K562 (cell line): ENCODE results near the gene STOML3. TPM values are rescaled to one million over a fixed set of nuclear protein-coding genes. Genes with fewer than 3 reads are reported as not detected.

Source experiments
- CBX8 ChIP-seq: fragments of 200-600 bp; sonication (generic); IDR thresholded peaks from 2 replicates; pipeline ENCODE4 v1.6.1; 2012; ENCODE audit warnings: borderline replicate concordance, mixed run types, low read depth, mild to moderate bottlenecking, moderate library complexity, mixed read lengths, low read length, control low read depth, inconsistent platforms; ENCODE audit not compliant: poor library complexity, severe bottlenecking; ENCODE audit errors: extremely low read depth
- EGR1 ChIP-seq: fragments of 450-650 bp; conservative IDR thresholded peaks from 2 replicates; pipeline ENCODE4 v1.6.1; 2017; ENCODE audit warnings: mild to moderate bottlenecking
- EWSR1 ChIP-seq: fragments of 450-650 bp; IDR thresholded peaks from 2 replicates; pipeline ENCODE4 v1.6.1; 2018; ENCODE audit warnings: borderline replicate concordance, mild to moderate bottlenecking, low read depth, moderate library complexity; ENCODE audit not compliant: partially characterized antibody
- FOXM1 ChIP-seq, 2 experiments: fragments of 450-650 bp in 1 of 2; sonication (generic) in 1 of 2; formaldehyde crosslinking in 1 of 2; IDR thresholded peaks; 2 replicates each; pipeline versions ENCODE4 v1.6.1 to v1.9.0; 2017 to 2022; ENCODE audit warnings: low read depth in 2 of 2, mild to moderate bottlenecking in 2 of 2, missing genetic modification reagents in 1 of 2, moderate library complexity in 1 of 2
- GTF2B ChIP-seq: IDR thresholded peaks from 2 replicates; pipeline ENCODE4 v1.6.1; 2011; ENCODE audit not compliant: insufficient read length; ENCODE audit errors: extremely low read depth
- U2AF1 ChIP-seq: fragments of 200-400 bp; formaldehyde crosslinking; optimal IDR thresholded peaks from 2 replicates; pipeline ENCODE3; 2017; ENCODE audit warnings: mild to moderate bottlenecking, low read depth, low read length, moderate library complexity
- polyA plus RNA-seq, 8 experiments: library from polyadenylated mRNA; depleted of rRNA in 4 of 8; stranded (reverse) in 5 of 8; unstranded in 3 of 8; fragments of >200 nt; fragmentation: Nextera tagmentation in 2 of 8; fragmentation: Illumina TruSeq in 1 of 8; extraction: Ambion mirVana in 2 of 8; extraction: Trizol in 1 of 8; gene quantifications; 2 replicates each; pipeline versions ENCODE4 v1.2.1 to v1.2.3, GENCODE V29; 2011 to 2014; ENCODE audit warnings: inconsistent platforms in 1 of 8, missing spikeins in 1 of 8
- total RNA-seq, 7 experiments: library from RNA; depleted of rRNA in 6 of 7; stranded (reverse); fragments of >200 nt in 6 of 7; fragmentation: Illumina TruSeq in 2 of 7; extraction: Trizol in 2 of 7; gene quantifications; 2 replicates each; pipeline versions ENCODE4 v1.2.1 to v1.2.3, GENCODE V29; 2011 to 2021; ENCODE audit warnings: low replicate concordance in 1 of 7
- TF ChIP-seq, protein P1 (sequence below): IDR thresholded peaks from 2 replicates; pipeline ENCODE4 v1.6.1; 2012; ENCODE audit warnings: low read depth, low read length, improper control_type of control experiment, borderline replicate concordance
- TF ChIP-seq, protein P2 (sequence below): sonication (generic); formaldehyde crosslinking; IDR thresholded peaks from 2 replicates; pipeline ENCODE4 v1.8.1; 2023; ENCODE audit warnings: mild to moderate bottlenecking, missing genetic modification reagents
- TF ChIP-seq, protein P3 (sequence below), 2 experiments: IDR thresholded peaks; 2 replicates each; pipeline ENCODE4 v1.6.1; 2012; ENCODE audit warnings: improper control_type of control experiment in 2 of 2, low read depth in 2 of 2, low read length in 2 of 2, borderline replicate concordance in 1 of 2

STOML3 gene
- total and polyA plus RNA-seq, 9 of the 15 experiments (the other 6 are each of a cell fraction or from before 2014, with no cell fraction given) = 0.04 TPM; not detected in 8

- TF ChIP-seq, protein P1, sequence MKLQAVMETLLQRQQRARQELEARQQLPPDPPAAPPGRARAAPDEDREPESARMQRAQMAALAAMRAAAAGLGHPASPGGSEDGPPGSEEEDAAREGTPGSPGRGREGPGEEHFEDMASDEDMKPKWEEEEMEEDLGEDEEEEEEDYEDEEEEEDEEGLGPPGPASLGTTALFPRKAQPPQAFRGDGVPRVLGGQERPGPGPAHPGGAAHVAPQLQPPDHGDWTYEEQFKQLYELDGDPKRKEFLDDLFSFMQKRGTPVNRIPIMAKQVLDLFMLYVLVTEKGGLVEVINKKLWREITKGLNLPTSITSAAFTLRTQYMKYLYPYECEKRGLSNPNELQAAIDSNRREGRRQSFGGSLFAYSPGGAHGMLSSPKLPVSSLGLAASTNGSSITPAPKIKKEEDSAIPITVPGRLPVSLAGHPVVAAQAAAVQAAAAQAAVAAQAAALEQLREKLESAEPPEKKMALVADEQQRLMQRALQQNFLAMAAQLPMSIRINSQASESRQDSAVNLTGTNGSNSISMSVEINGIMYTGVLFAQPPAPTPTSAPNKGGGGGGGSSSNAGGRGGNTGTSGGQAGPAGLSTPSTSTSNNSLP = no peak
- TF ChIP-seq EGR1 = no peak
- TF ChIP-seq, protein P2, sequence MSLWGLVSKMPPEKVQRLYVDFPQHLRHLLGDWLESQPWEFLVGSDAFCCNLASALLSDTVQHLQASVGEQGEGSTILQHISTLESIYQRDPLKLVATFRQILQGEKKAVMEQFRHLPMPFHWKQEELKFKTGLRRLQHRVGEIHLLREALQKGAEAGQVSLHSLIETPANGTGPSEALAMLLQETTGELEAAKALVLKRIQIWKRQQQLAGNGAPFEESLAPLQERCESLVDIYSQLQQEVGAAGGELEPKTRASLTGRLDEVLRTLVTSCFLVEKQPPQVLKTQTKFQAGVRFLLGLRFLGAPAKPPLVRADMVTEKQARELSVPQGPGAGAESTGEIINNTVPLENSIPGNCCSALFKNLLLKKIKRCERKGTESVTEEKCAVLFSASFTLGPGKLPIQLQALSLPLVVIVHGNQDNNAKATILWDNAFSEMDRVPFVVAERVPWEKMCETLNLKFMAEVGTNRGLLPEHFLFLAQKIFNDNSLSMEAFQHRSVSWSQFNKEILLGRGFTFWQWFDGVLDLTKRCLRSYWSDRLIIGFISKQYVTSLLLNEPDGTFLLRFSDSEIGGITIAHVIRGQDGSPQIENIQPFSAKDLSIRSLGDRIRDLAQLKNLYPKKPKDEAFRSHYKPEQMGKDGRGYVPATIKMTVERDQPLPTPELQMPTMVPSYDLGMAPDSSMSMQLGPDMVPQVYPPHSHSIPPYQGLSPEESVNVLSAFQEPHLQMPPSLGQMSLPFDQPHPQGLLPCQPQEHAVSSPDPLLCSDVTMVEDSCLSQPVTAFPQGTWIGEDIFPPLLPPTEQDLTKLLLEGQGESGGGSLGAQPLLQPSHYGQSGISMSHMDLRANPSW (CRISPR knock-in tag) = no peak
- TF ChIP-seq U2AF1 = no peak
- TF ChIP-seq CBX8 = no peak
- TF ChIP-seq, protein P3, sequence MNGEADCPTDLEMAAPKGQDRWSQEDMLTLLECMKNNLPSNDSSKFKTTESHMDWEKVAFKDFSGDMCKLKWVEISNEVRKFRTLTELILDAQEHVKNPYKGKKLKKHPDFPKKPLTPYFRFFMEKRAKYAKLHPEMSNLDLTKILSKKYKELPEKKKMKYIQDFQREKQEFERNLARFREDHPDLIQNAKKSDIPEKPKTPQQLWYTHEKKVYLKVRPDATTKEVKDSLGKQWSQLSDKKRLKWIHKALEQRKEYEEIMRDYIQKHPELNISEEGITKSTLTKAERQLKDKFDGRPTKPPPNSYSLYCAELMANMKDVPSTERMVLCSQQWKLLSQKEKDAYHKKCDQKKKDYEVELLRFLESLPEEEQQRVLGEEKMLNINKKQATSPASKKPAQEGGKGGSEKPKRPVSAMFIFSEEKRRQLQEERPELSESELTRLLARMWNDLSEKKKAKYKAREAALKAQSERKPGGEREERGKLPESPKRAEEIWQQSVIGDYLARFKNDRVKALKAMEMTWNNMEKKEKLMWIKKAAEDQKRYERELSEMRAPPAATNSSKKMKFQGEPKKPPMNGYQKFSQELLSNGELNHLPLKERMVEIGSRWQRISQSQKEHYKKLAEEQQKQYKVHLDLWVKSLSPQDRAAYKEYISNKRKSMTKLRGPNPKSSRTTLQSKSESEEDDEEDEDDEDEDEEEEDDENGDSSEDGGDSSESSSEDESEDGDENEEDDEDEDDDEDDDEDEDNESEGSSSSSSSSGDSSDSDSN (IDR thresholded peaks at IDR 0.05; ENCODE audit: borderline replicate concordance in 1 of 2, low read depth in 2 of 2, low read length in 2 of 2) = no peak
- TF ChIP-seq GTF2B = no peak
- TF ChIP-seq FOXM1 (IDR thresholded peaks at IDR 0.05; ENCODE audit: low read depth) = no peak
- TF ChIP-seq FOXM1 (CRISPR knock-in tag; IDR thresholded peaks at IDR 0.05; ENCODE audit: low read depth) = no peak
- no peak for TF ChIP-seq EWSR1
These were observed 47.4 kb downstream of the STOML3 start (continued) for GRCh38 chr13:38943231-38943630.
